Urothelium cell line (cell line): Measurements from ENCODE around the gene TBX19.

ENCODE experiments used
- DNase-seq: peaks from one replicate; pipeline ENCODE4 v3.0.0; 2011; ENCODE audit warnings: low spot score, mixed read lengths
- FAIRE-seq: peaks from 2 replicates; lab custom pipeline; 2011; peaks lifted over from hg19 to GRCh38; lab: Jason Lieb, UNC

Gene TBX19

GRCh38 chr1:168279253-168279652 is 1.4 kb upstream of the TBX19 start:
- DNase-seq (no peak), FAIRE-seq (no peak)

- no peak for FAIRE-seq
- no peak for DNase-seq
These were observed 1.1 kb downstream of the TBX19 start for GRCh38 chr1:168281603-168282325.

GRCh38 chr1:168285521-168285790 is 4.8 kb downstream of the TBX19 start:
- no peak for DNase-seq
- FAIRE-seq, result no peak

- DNase-seq (no peak), FAIRE-seq (no peak)
These were observed 5.6 kb downstream of the TBX19 start for GRCh38 chr1:168285971-168286927.

- DNase-seq (no peak), FAIRE-seq (no peak)
These were observed 6.6 kb downstream of the TBX19 start for GRCh38 chr1:168287237-168287664.

- no peak for FAIRE-seq
These were observed 7.8 kb downstream of the TBX19 start for GRCh38 chr1:168288311-168289052.

GRCh38 chr1:168291222-168291837 is 10.7 kb downstream of the TBX19 start:
- DNase-seq (no peak), FAIRE-seq (no peak)

More at GRCh38 chr1:168288311-168289052, 7.8 kb downstream of the TBX19 start:
- no peak for DNase-seq

GRCh38 chr1:168293356-168293755 is 12.7 kb downstream of the TBX19 start:
- DNase-seq, result no peak
- FAIRE-seq, result no peak

- no peak for DNase-seq
- FAIRE-seq, result no peak
These were observed 14.9 kb downstream of the TBX19 start for GRCh38 chr1:168295411-168296114.

- DNase-seq (no peak), FAIRE-seq (no peak)
These were observed 16.5 kb downstream of the TBX19 start for GRCh38 chr1:168297019-168297730.

GRCh38 chr1:168298446-168298845 is 17.8 kb downstream of the TBX19 start:
- FAIRE-seq (no peak), DNase-seq (no peak)

GRCh38 chr1:168300626-168301025 is 19.9 kb downstream of the TBX19 start:
- FAIRE-seq, result no peak

GRCh38 chr1:168301664-168302320 is 21.1 kb downstream of the TBX19 start:
- FAIRE-seq, result no peak

More at GRCh38 chr1:168300626-168301025, 19.9 kb downstream of the TBX19 start:
- DNase-seq, result no peak

GRCh38 chr1:168303716-168304540 is 23.3 kb downstream of the TBX19 start:
- no peak for FAIRE-seq

More at GRCh38 chr1:168301664-168302320, 21.1 kb downstream of the TBX19 start:
- DNase-seq, result peak; percentile 32

GRCh38 chr1:168304865-168305264 is 24.2 kb downstream of the TBX19 start:
- no peak for FAIRE-seq
- no peak for DNase-seq

More at GRCh38 chr1:168303716-168304540, 23.3 kb downstream of the TBX19 start:
- no peak for DNase-seq

- FAIRE-seq (no peak), DNase-seq (no peak)
These were observed 32.3 kb downstream of the TBX19 start for GRCh38 chr1:168312718-168313604.

- DNase-seq, result no peak
- FAIRE-seq, result no peak
These were observed 35.5 kb downstream of the TBX19 start for GRCh38 chr1:168316142-168316541.
